ENCODE measurements around the gene IPO11.

The IPO11 gene

DNA sequence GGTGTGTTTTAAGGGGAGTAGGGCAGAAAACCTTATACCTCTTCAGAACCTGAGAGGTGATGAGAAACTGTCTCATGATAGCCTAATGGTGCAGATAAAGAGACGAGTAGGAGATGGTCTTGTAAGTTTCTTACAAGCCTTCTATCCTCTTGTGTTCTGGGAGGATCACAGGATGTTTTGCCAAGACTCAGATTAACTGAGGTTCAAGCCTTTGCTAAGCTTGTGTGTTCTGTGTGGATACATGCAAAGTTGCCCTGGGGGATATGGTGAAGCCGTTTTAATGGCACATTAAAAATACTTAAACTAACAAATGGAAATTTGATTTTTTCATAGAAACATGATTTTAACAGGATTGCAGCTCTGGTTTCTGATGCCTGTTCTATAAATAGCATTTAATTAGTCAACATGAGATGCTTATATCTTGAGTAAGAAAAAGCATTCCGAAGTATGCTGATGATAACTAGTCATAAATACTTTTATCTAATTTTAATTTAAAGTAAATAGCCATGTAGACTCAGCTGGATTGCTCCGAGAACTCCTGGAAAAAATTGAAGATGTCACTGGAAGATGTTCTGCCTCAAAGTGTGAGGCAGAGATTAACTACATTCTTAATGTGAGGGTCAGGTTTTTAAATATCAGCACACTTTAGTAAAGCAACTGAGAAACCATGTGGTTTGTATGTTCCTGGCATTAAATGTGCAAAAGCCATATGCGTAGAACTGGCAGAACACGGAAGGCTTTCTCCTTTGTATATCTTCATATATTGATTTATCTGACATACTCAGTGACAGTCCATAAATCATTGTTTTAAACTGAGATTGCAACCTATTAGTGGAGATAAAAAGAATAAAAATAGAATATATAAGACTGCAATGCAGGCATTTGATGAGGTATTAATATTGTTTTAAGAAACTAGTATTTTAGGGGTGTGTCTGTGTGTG, 53.7 kb downstream of the IPO11 start:
- Histone ChIP-seq H3K27ac (no peak overlapping the region), H3K27me3 (no peaks in the 10 kb centered on the region), H3K4me1 (peaks cover 0 to 7% (median 0%) of the 10 kb centered on the region in 10 experiments; a peak in 2 of 20 replicates), H4K20me1 (peaks cover 0 to 33% (median 0%) of the 10 kb centered on the region in 11 experiments; a peak in 6 of 22 replicates), H3K36me3 (peaks cover 29 to 71% (median 66%) of the 10 kb centered on the region in 11 experiments; a peak in 21 of 22 replicates), H3K9ac (no peak overlapping the region), H3K4me3 (no peak overlapping the region), H3K9me3 (replicated peaks in 1 of 11) (no peaks in the 10 kb centered on the region), H3K4me2 (no peak overlapping the region)
- TF ChIP-seq Cebpa-rat (IDR thresholded peaks at IDR 0.05) = no peak

DNA sequence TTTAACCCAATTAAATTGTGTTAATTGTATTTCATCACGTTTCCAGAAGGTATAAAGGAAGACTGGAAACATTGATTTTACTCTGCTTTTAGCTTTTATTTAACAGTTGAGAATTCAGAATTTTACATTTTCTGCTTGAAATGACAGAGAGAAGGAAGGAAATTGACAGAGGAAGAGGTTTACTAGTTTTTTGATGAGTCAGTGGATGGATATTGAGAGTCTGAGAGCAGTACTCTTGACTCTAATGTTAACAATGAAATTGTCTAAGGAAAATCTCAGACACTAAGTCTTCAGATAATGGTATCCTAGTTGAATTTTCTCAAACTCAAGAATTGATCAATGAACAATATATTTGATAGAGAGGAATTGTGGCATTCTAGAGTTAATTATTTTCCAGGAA, 60.6 kb downstream of the IPO11 start:
- Histone ChIP-seq H3K36me3 (peaks cover 28 to 72% (median 59%) of the 10 kb centered on the region in 11 experiments; a peak in 21 of 22 replicates), H3K9me3 (replicated peaks in 1 of 11) (peaks cover 0 to 4% (median 3%) of the 10 kb centered on the region in 11 experiments; a peak in 6 of 22 replicates), H3K4me2 (peak overlapping the region in 9 of 11 experiments; percentile 1 to 63 (median 33); a peak in 11 of 22 replicates), H3K27me3 (no peaks in the 10 kb centered on the region), H3K9ac (no peak overlapping the region), H4K20me1 (no peaks in the 10 kb centered on the region), H3K4me1 (peaks cover 0 to 36% (median 24%) of the 10 kb centered on the region in 10 experiments; a peak in 16 of 20 replicates), H3K27ac (peak overlapping the region in 4 of 11 experiments; percentile 29 to 47 (median 36); a peak in 5 of 22 replicates), H3K4me3 (no peak overlapping the region)
- TF ChIP-seq Cebpa-rat (IDR thresholded peaks at IDR 0.05) = no peak

DNA sequence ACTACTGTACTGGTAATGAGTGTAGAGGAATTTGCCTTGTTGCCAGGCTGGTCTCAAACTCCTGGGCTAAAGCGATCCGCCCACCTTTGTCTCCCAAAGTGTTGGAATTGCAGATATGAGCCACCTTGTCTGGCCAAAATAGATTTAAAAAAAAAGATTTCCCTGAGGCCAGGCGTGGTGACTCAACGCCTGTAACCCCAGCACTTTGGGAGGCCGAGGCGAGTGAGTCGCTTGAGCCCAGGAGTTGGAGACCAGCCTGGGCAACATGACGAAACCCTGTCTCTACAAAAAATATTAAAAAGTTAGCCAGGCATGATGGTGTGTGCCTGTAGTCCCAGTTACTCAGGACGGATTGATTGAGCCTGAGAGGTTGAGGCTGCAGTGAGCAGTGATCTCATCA, 62.5 kb downstream of the IPO11 start:
- Histone ChIP-seq H3K27ac (peak overlapping the region in 1 of 11 experiments; percentile 27; a peak in 1 of 22 replicates), H3K4me2 (peak overlapping the region in 6 of 11 experiments; percentile 11 to 56 (median 35); a peak in 8 of 22 replicates), H3K9me3 (replicated peaks in 1 of 11) (peaks cover 5 to 22% (median 17%) of the 10 kb centered on the region in 11 experiments), H3K9ac (no peak overlapping the region), H3K36me3 (peaks cover 18 to 71% (median 55%) of the 10 kb centered on the region in 11 experiments; a peak in 21 of 22 replicates), H3K4me1 (peaks cover 0 to 36% (median 24%) of the 10 kb centered on the region in 10 experiments; a peak in 16 of 20 replicates), H3K4me3 (no peak overlapping the region), H4K20me1 (no peaks in the 10 kb centered on the region), H3K27me3 (no peaks in the 10 kb centered on the region)
- no peak for TF ChIP-seq Cebpa-rat (IDR thresholded peaks at IDR 0.05)

DNA sequence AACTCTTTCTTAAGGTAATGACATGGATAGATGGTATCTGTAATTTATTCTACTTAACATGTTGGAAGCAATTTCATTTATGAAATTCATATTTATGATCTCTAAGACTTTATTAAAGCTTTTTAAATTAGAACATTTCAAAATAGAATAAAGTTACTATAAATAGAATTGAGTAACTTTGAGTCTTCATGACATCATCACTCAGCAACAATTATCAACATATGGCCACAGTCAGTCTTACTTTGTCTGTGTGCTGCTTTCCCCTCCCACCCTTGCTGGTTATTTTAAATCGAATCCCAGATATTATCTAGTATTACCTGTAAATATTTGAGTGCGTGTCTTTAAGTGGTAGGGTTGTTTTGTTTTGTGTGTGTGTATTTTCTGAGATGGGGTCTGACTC, 65.2 kb downstream of the IPO11 start:
- peaks cover 7 to 26% (median 21%) of the 10 kb centered on the region in 11 experiments for H3K9me3 ChIP-seq (replicated peaks in 1 of 11)
- peaks cover 0 to 32% (median 19%) of the 10 kb centered on the region in 10 experiments; a peak in 16 of 20 replicates for H3K4me1 ChIP-seq
- peaks cover 16 to 66% (median 40%) of the 10 kb centered on the region in 11 experiments; a peak in 21 of 22 replicates for H3K36me3 ChIP-seq
- no peak overlapping the region for H3K4me3 ChIP-seq
- TF ChIP-seq Cebpa-rat (IDR thresholded peaks at IDR 0.05) = no peak
- no peak overlapping the region for H3K27ac ChIP-seq
- H3K4me2 ChIP-seq = no peak overlapping the region
- no peaks in the 10 kb centered on the region for H3K27me3 ChIP-seq
- H4K20me1 ChIP-seq = no peaks in the 10 kb centered on the region
- no peak overlapping the region for H3K9ac ChIP-seq

DNA sequence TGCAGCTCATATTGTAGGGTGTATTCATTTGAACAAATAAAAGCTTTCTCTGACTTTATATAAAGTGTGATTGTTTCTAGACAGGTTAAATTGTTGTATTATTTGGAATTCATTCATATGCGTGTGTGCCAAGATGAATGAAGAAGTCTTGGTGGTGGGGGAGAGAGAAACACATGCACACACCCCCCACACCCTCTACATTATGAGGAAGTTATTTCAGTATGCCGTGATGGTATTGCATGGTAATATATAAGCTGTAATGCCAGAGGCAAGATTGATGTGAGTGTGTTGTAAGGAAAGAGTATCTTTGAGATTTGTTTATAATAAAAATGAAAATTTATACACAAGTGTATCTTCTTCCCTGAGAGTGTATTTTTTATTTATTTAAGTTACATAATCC, 71.0 kb downstream of the IPO11 start:
- no peak overlapping the region for H3K4me3 ChIP-seq
- no peaks in the 10 kb centered on the region for H4K20me1 ChIP-seq
- H3K36me3 ChIP-seq = peaks cover 20 to 76% (median 44%) of the 10 kb centered on the region in 11 experiments
- TF ChIP-seq Cebpa-rat (IDR thresholded peaks at IDR 0.05) = no peak
- no peaks in the 10 kb centered on the region for H3K4me1 ChIP-seq
- no peak overlapping the region for H3K4me2 ChIP-seq
- H3K27me3 ChIP-seq = no peaks in the 10 kb centered on the region
- no peak overlapping the region for H3K27ac ChIP-seq
- no peak overlapping the region for H3K9ac ChIP-seq
- H3K9me3 ChIP-seq (replicated peaks in 1 of 11) = peaks cover 7 to 18% (median 17%) of the 10 kb centered on the region in 11 experiments

DNA sequence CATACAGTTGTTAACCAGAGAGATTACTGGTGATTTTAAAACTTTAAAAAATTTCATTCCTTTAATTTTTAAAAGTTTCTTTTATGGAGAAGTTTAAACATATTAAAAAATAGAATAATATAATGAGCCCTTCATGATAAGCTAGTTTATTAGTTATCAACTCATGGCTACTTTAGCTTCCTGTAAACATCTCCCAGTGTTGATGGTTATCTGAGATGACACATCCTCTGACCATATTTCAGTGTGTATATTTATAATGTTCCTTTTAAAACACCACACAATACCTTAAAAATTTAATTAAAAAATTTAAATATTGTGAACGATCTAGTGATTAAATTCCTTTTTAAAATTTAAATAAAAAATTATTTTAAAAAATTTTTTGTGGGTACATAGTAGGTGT, 74.1 kb downstream of the IPO11 start:
- Histone ChIP-seq H4K20me1 (no peaks in the 10 kb centered on the region), H3K9ac (no peak overlapping the region), H3K36me3 (peaks cover 38 to 84% (median 59%) of the 10 kb centered on the region in 11 experiments), H3K4me2 (no peak overlapping the region), H3K9me3 (replicated peaks in 1 of 11) (no peaks in the 10 kb centered on the region), H3K4me1 (no peaks in the 10 kb centered on the region), H3K4me3 (no peak overlapping the region), H3K27me3 (no peaks in the 10 kb centered on the region), H3K27ac (no peak overlapping the region)
- no peak for TF ChIP-seq Cebpa-rat (IDR thresholded peaks at IDR 0.05)

DNA sequence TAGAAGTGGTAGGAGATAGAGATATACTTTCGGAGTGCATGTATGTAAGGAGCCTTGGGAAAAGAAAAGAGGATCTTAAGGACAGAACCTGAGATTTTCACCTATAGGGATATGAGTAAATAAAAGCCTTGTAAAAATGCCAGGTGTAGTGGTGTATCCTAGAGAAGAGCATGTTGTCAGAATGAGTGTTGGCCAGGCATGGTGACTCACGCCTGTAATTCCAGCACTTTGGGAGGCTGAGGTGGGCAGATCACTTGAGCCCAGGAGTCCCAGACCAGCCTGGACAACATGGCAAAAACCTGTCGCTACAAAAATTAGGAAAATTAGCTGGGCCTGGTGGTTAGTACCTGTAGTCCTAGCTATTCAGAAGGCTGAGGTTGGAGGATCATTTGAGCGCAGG, 76.0 kb downstream of the IPO11 start:
- Histone ChIP-seq H3K9me3 (replicated peaks in 1 of 11) (no peaks in the 10 kb centered on the region), H3K27me3 (no peaks in the 10 kb centered on the region), H3K4me1 (peaks cover 0 to 6% (median 1%) of the 10 kb centered on the region in 10 experiments; a peak in 9 of 20 replicates), H3K9ac (no peak overlapping the region), H3K36me3 (peaks cover 51 to 97% (median 74%) of the 10 kb centered on the region in 11 experiments), H3K4me3 (no peak overlapping the region), H3K27ac (no peak overlapping the region), H4K20me1 (no peaks in the 10 kb centered on the region), H3K4me2 (no peak overlapping the region)
- no peak for TF ChIP-seq Cebpa-rat (IDR thresholded peaks at IDR 0.05)

DNA sequence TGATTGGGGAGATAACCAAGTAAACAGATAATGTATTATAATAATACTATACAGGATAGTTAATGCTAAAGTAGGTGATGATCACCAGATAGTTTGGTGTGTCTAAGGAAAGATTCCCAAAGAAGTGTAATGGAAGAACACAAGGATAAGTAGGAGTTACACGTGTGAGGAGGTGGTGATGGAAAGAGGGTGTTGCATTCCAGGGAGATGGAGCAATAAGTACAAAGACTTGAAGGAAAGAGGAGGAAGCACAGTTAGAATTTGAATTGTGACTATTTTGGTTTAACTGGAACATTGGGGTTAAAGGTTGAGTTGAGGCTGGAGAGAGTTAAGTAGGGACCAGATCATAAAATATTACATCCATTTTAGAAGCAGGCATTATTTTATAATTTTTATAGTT, 76.9 kb downstream of the IPO11 start:
- no peak overlapping the region for H3K4me3 ChIP-seq
- peaks cover 51 to 97% (median 72%) of the 10 kb centered on the region in 11 experiments for H3K36me3 ChIP-seq
- no peaks in the 10 kb centered on the region for H3K27me3 ChIP-seq
- no peak overlapping the region for H3K9ac ChIP-seq
- no peak for TF ChIP-seq Cebpa-rat (IDR thresholded peaks at IDR 0.05)
- H3K9me3 ChIP-seq (replicated peaks in 1 of 11) = no peaks in the 10 kb centered on the region
- no peaks in the 10 kb centered on the region for H4K20me1 ChIP-seq
- H3K4me1 ChIP-seq = peaks cover 0 to 16% (median 5%) of the 10 kb centered on the region in 10 experiments; a peak in 10 of 20 replicates
- H3K27ac ChIP-seq = no peak overlapping the region
- no peak overlapping the region for H3K4me2 ChIP-seq

DNA sequence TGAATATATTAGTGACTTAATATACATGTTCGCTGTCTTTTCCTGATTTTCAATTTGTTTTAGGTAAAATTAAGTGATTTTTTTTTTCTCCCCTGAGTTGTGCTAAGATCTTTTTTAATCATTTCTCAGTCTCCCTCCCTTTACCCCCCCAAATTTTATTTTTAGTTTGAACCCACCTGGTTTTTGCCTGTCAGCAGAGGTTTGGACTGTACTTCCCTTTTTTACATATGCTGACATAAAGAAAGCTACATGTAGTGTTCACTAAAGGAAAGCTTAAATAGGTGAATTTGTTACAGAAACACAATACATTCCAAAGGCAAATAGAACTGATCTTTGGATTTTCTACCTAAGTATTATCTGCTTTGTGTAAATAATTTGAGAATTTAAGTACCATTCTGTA, 82.2 kb downstream of the IPO11 start:
- TF ChIP-seq Cebpa-rat (IDR thresholded peaks at IDR 0.05) = no peak
- H3K27me3 ChIP-seq = no peaks in the 10 kb centered on the region
- peaks cover 69 to 100% (median 83%) of the 10 kb centered on the region in 11 experiments for H3K36me3 ChIP-seq
- no peak overlapping the region for H3K27ac ChIP-seq
- peak overlapping the region in 2 of 11 experiments; percentile 7 to 17; a peak in 3 of 22 replicates for H3K4me2 ChIP-seq
- H3K4me1 ChIP-seq = peaks cover 0 to 21% (median 7%) of the 10 kb centered on the region in 10 experiments; a peak in 12 of 20 replicates
- H3K9me3 ChIP-seq (replicated peaks in 1 of 11) = no peaks in the 10 kb centered on the region
- H3K9ac ChIP-seq = no peak overlapping the region
- H4K20me1 ChIP-seq = no peaks in the 10 kb centered on the region
- no peak overlapping the region for H3K4me3 ChIP-seq
